AG04450 (cell line): ENCODE data around the gene GABPB1. TPM values are rescaled to one million over a fixed set of nuclear protein-coding genes. Genes with fewer than 3 reads are reported as not detected.

Experiments
- CTCF ChIA-PET: fragments of 300-600, 350-600 bp; formaldehyde crosslinking; extraction: SDS; loops from one replicate; lab custom pipeline; 2022; ENCODE audit warnings: antibody characterized with exemption, inconsistent platforms; lab: Charles Lee
- POLR2A ChIA-PET: fragments of 350-600 bp; formaldehyde crosslinking; extraction: SDS; loops from one replicate; lab custom pipeline; 2021; ENCODE audit warnings: antibody characterized with exemption, inconsistent platforms; lab: Yijun Ruan, JAX
- DNase-seq: peaks from one replicate; pipeline ENCODE4 v3.0.0-alpha.2; 2011; ENCODE audit warnings: low read depth, low spot score
- H3K27ac ChIP-seq: one replicate; pipeline ENCODE4 v1.5.1; 2012; ENCODE audit warnings: low read depth, low read length, control low read depth
- H3K27me3 ChIP-seq: one replicate; pipeline ENCODE4 v1.6.0; 2012; ENCODE audit warnings: low read length; ENCODE audit not compliant: control insufficient read depth, insufficient read depth
- H3K4me3 ChIP-seq: 2 replicates; pipeline ENCODE4 v1.5.1; 2011; ENCODE audit warnings: mild to moderate bottlenecking, low read depth, low read length, control low read depth
- H3K9me3 ChIP-seq: 2 replicates; pipeline ENCODE4 v1.5.1; 2012; ENCODE audit warnings: low read length; ENCODE audit not compliant: control insufficient read depth, insufficient read depth
- polyA plus RNA-seq: library from polyadenylated mRNA; depleted of rRNA; stranded (reverse); fragments of >200 nt; gene quantifications from 2 replicates; pipeline ENCODE4 v1.2.3, GENCODE V29; 2011
- TF ChIP-seq, protein P1 (sequence below): IDR thresholded peaks from 2 replicates; pipeline ENCODE4 v1.5.1; 2011; ENCODE audit warnings: low read depth, low read length, control low read depth, inconsistent platforms

Gene GABPB1
- polyA plus RNA-seq, 1 experiment = 29.9 TPM

DNA sequence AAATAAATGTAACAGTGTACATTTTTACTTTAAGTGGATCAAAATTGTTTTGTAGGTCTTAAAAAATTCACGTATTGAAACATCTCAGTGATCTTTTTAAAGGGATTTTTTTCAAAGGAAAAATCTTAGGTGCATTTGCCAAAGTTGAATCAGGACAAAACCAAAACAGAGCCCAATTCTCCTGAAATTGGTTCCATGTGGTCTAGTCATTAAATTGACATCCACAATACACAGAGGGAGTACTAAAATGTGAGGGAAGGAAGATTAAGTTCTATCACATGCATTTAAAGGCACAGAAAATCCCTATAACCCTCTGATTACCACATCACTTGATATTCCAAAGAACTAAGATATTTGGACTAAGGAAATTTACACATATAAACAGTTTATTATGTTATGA lies 50.2 kb downstream of the GABPB1 start:
- DNase-seq = no peak
- TF ChIP-seq, protein P1, sequence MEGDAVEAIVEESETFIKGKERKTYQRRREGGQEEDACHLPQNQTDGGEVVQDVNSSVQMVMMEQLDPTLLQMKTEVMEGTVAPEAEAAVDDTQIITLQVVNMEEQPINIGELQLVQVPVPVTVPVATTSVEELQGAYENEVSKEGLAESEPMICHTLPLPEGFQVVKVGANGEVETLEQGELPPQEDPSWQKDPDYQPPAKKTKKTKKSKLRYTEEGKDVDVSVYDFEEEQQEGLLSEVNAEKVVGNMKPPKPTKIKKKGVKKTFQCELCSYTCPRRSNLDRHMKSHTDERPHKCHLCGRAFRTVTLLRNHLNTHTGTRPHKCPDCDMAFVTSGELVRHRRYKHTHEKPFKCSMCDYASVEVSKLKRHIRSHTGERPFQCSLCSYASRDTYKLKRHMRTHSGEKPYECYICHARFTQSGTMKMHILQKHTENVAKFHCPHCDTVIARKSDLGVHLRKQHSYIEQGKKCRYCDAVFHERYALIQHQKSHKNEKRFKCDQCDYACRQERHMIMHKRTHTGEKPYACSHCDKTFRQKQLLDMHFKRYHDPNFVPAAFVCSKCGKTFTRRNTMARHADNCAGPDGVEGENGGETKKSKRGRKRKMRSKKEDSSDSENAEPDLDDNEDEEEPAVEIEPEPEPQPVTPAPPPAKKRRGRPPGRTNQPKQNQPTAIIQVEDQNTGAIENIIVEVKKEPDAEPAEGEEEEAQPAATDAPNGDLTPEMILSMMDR = no peak
- ChIA-PET CTCF (interaction anchor here (0.8 to 2.2 kb wide), 2 partner anchors 10 to 159 kb away, joined by 3 to 13 read pairs; no protein-coding TSS in a partner anchor), POLR2A (no interaction called here)
- H3K27me3 ChIP-seq = no peaks in the 10 kb centered on the region
- H3K9me3 ChIP-seq = no peaks in the 10 kb centered on the region
- H3K4me3 ChIP-seq = no peak overlapping the region
- no peak overlapping the region for H3K27ac ChIP-seq

DNA sequence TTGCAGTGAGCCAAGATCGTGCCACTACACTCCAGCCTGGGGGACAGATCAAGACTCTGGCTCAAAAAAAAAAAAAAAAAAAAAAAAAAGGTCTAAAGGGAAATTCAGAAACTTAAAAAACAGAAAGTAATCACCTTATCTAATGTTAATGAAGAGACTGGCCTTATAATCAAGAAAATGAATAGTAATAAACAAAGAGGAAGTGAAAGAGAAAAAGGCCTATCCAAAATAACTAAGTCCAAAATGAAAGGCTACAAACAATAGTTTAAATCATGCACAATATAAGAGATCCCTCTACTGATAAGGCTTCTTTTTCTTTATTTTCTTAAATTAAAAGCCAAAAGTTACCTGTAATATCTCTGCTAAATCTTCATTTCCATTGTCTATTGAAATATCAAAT lies 52.4 kb downstream of the GABPB1 start:
- no peak overlapping the region for H3K4me3 ChIP-seq
- ChIA-PET CTCF (interaction anchor here (1.0 to 1.8 kb wide), 2 partner anchors 13 to 14 kb away, joined by 3 to 10 read pairs; no protein-coding TSS in a partner anchor), POLR2A (no interaction called here)
- no peaks in the 10 kb centered on the region for H3K27me3 ChIP-seq
- no peaks in the 10 kb centered on the region for H3K9me3 ChIP-seq
- DNase-seq = no peak
- no peak overlapping the region for H3K27ac ChIP-seq
- TF ChIP-seq, protein P1 = no peak

DNA sequence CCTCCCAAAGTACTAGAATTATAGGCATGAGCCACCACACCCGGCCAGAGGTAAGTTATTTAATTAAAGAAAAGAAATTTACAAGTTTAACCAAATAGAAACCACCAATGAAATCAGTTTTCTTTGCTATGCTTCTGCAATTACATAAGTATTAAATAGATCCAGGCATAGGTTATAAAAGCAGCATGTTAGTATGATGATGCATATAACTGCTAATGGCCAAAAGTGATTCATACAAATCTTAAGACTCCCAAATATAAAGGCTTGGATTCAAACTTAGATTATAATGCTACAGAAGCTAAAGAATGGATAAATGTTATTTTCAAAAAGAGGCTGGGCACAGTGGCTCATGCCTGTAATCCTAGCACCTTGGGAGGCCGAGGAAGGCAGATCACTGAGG lies 56.7 kb downstream of the GABPB1 start:
- CTCF ChIA-PET = interaction anchor here (2.4 kb wide), 1 partner anchor 17 kb away, joined by 12 read pairs; no protein-coding TSS in a partner anchor
- Histone ChIP-seq H3K27ac (no peak overlapping the region), H3K27me3 (no peaks in the 10 kb centered on the region), H3K4me3 (no peak overlapping the region), H3K9me3 (no peaks in the 10 kb centered on the region)
- POLR2A ChIA-PET = interaction anchor here (0.6 kb wide), 1 partner anchor 55 kb away, joined by 3 read pairs; no protein-coding TSS in a partner anchor
- no peak for DNase-seq
- TF ChIP-seq, protein P1 = no peak

DNA sequence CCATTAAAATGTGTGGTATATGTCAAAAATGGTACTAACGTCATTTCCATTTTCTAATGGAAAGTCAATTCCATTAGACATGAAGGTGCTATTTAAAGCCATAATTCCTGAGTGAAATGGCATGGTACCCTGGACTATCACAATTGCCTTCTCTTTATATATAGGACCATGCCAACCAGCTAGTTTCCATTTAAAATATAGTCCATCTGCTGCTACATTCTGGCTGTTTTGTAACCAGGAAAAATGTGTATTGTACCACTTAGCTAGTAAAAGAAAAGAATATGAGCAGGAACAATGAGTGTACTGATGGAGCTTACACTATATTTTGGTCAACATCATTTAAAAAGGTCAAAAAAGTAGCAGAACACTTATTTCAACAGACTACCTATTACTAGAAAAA lies 59.0 kb downstream of the GABPB1 start:
- Histone ChIP-seq H3K9me3 (no peaks in the 10 kb centered on the region), H3K4me3 (no peak overlapping the region), H3K27ac (no peak overlapping the region), H3K27me3 (no peaks in the 10 kb centered on the region)
- ChIA-PET CTCF (interaction anchor here (0.6 to 1.4 kb wide), 3 partner anchors 20 to 1511 kb away, joined by 3 to 6 read pairs (median 6); no protein-coding TSS in a partner anchor), POLR2A (no interaction called here)
- TF ChIP-seq, protein P1 = no peak
- no peak for DNase-seq

DNA sequence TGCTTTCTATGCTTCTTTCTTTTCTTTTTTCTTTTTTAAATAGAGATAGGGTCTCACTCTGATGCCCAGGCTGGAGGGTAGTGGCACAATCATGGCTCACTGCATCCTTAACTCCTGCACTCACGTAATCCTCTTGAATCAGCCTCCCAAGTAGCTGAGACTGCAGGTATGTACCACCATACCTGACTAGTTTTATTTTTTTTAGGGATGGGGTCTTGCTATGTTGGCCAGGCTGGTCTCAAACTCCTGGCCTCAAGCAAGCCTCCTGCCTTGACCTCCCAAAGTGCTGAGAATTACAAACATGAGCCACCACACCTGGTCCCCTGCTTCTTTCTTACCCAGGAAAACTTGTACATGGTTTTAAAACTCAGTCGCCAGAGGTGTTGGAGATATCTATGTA lies 65.2 kb downstream of the GABPB1 start:
- ChIA-PET POLR2A (no interaction called here), CTCF (no interaction called here)
- Histone ChIP-seq H3K9me3 (no peaks in the 10 kb centered on the region), H3K4me3 (no peak overlapping the region), H3K27ac (no peak overlapping the region), H3K27me3 (no peaks in the 10 kb centered on the region)
- TF ChIP-seq, protein P1 = no peak
- DNase-seq = no peak
